ENCODE results near the gene ERVK3-1. TPM values are rescaled to one million over a fixed set of nuclear protein-coding genes. Genes with fewer than 3 reads are reported as not detected.

Gene ERVK3-1
- total RNA-seq, 1 donor, result 29.3 TPM

DNA sequence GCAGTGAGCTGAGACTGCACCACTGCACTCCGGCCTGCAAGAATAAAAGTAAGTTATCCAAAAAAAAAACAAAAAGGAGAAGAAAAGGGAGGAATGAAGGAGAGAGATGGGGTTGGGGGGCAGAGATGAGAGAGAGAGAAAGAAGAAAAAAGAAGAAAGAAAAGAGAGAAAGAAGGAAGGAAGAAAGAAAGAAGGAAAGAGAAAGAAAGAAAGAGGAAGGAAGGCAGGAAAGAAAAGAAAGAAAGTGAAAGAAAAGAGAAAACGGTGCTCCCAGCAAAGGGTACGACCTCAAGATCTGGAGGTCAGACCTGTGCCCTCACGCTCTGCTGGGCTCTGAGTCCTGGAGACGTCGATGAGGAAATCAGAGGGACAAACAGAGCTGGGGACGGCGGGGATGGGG is 44.4 kb downstream of the ERVK3-1 start:
- Histone ChIP-seq H2AFZ (ENCODE audit: low read length) (no peak overlapping the region), H3K27ac (ENCODE audit: low read depth, low read length) (no peak overlapping the region), H3K9me3 (ENCODE audit: low read depth, low read length) (no peaks in the 10 kb centered on the region), H3K79me2 (ENCODE audit: insufficient read depth, low read length) (no peaks in the 10 kb centered on the region), H3K27me3 (ENCODE audit: insufficient read depth, low read length) (peaks cover 27% of the 10 kb centered on the region), H3K4me1 (ENCODE audit: insufficient read depth, low read length) (no peaks in the 10 kb centered on the region), H3K4me3 (ENCODE audit: insufficient read depth, low read length) (no peak overlapping the region), H3K4me2 (ENCODE audit: insufficient read depth, low read length) (peak overlapping the region; percentile 45), H3K36me3 (ENCODE audit: insufficient read depth, low read length) (no peaks in the 10 kb centered on the region), H4K20me1 (ENCODE audit: insufficient read depth, low read length) (no peaks in the 10 kb centered on the region)
- TF ChIP-seq, protein P1, sequence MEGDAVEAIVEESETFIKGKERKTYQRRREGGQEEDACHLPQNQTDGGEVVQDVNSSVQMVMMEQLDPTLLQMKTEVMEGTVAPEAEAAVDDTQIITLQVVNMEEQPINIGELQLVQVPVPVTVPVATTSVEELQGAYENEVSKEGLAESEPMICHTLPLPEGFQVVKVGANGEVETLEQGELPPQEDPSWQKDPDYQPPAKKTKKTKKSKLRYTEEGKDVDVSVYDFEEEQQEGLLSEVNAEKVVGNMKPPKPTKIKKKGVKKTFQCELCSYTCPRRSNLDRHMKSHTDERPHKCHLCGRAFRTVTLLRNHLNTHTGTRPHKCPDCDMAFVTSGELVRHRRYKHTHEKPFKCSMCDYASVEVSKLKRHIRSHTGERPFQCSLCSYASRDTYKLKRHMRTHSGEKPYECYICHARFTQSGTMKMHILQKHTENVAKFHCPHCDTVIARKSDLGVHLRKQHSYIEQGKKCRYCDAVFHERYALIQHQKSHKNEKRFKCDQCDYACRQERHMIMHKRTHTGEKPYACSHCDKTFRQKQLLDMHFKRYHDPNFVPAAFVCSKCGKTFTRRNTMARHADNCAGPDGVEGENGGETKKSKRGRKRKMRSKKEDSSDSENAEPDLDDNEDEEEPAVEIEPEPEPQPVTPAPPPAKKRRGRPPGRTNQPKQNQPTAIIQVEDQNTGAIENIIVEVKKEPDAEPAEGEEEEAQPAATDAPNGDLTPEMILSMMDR (IDR thresholded peaks at IDR 0.05; ENCODE audit: extremely low read depth, low read depth, low read length), result no peak
- DNase-seq (ENCODE audit: insufficient read length, low spot score, missing footprints), result no peak

GRCh38 chr19:58350001-58350861 is 45.1 kb downstream of the ERVK3-1 start:
- Histone ChIP-seq H3K4me1 (ENCODE audit: insufficient read depth, low read length) (no peaks in the 10 kb centered on the region), H3K4me3 (ENCODE audit: insufficient read depth, low read length) (peak overlapping the region; percentile 35), H3K27me3 (ENCODE audit: insufficient read depth, low read length) (peaks cover 27% of the 10 kb centered on the region), H3K27ac (ENCODE audit: low read depth, low read length) (no peak overlapping the region), H3K79me2 (ENCODE audit: insufficient read depth, low read length) (no peaks in the 10 kb centered on the region), H4K20me1 (ENCODE audit: insufficient read depth, low read length) (no peaks in the 10 kb centered on the region), H3K9me3 (ENCODE audit: low read depth, low read length) (no peaks in the 10 kb centered on the region), H3K36me3 (ENCODE audit: insufficient read depth, low read length) (no peaks in the 10 kb centered on the region), H2AFZ (ENCODE audit: low read length) (peak overlapping the region; percentile 22), H3K4me2 (ENCODE audit: insufficient read depth, low read length) (peak overlapping the region; percentile 45)
- TF ChIP-seq, protein P1 (IDR thresholded peaks at IDR 0.05; ENCODE audit: extremely low read depth, low read depth, low read length), result no peak
- DNase-seq (ENCODE audit: insufficient read length, low spot score, missing footprints), result peak; percentile 80

- no peak overlapping the region for H3K27ac ChIP-seq (ENCODE audit: low read depth, low read length)
- no peak overlapping the region for H3K4me3 ChIP-seq (ENCODE audit: insufficient read depth, low read length)
- H3K4me1 ChIP-seq (ENCODE audit: insufficient read depth, low read length), result no peaks in the 10 kb centered on the region
- H2AFZ ChIP-seq (ENCODE audit: low read length), result no peak overlapping the region
- H3K4me2 ChIP-seq (ENCODE audit: insufficient read depth, low read length), result peak overlapping the region; percentile 45
- peak; percentile 77 for DNase-seq (ENCODE audit: insufficient read length, low spot score, missing footprints)
- no peaks in the 10 kb centered on the region for H3K36me3 ChIP-seq (ENCODE audit: insufficient read depth, low read length)
- H3K27me3 ChIP-seq (ENCODE audit: insufficient read depth, low read length), result peaks cover 33% of the 10 kb centered on the region
- TF ChIP-seq, protein P1 (IDR thresholded peaks at IDR 0.05; ENCODE audit: extremely low read depth, low read depth, low read length), result no peak
- no peaks in the 10 kb centered on the region for H4K20me1 ChIP-seq (ENCODE audit: insufficient read depth, low read length)
- no peaks in the 10 kb centered on the region for H3K79me2 ChIP-seq (ENCODE audit: insufficient read depth, low read length)
- no peaks in the 10 kb centered on the region for H3K9me3 ChIP-seq (ENCODE audit: low read depth, low read length)
Observed at GRCh38 chr19:58350871-58351557, 45.8 kb downstream of the ERVK3-1 start.

GRCh38 chr19:58351558-58351878 is 46.3 kb downstream of the ERVK3-1 start:
- DNase-seq (ENCODE audit: insufficient read length, low spot score, missing footprints), result peak; percentile 57
- H3K79me2 ChIP-seq (ENCODE audit: insufficient read depth, low read length), result no peaks in the 10 kb centered on the region
- no peaks in the 10 kb centered on the region for H3K9me3 ChIP-seq (ENCODE audit: low read depth, low read length)
- H3K36me3 ChIP-seq (ENCODE audit: insufficient read depth, low read length), result no peaks in the 10 kb centered on the region
- no peak overlapping the region for H2AFZ ChIP-seq (ENCODE audit: low read length)
- H3K4me1 ChIP-seq (ENCODE audit: insufficient read depth, low read length), result no peaks in the 10 kb centered on the region
- no peak overlapping the region for H3K27ac ChIP-seq (ENCODE audit: low read depth, low read length)
- H3K4me3 ChIP-seq (ENCODE audit: insufficient read depth, low read length), result no peak overlapping the region
- TF ChIP-seq, protein P1 (IDR thresholded peaks at IDR 0.05; ENCODE audit: extremely low read depth, low read depth, low read length), result no peak
- no peak overlapping the region for H3K4me2 ChIP-seq (ENCODE audit: insufficient read depth, low read length)
- H4K20me1 ChIP-seq (ENCODE audit: insufficient read depth, low read length), result no peaks in the 10 kb centered on the region
- peaks cover 31% of the 10 kb centered on the region for H3K27me3 ChIP-seq (ENCODE audit: insufficient read depth, low read length)

Measured in osteoblast (primary cell).